Subcutaneous preadipocyte (primary cell): ENCODE results near the gene GALT. TPM values are rescaled to one million over a fixed set of nuclear protein-coding genes. Genes with fewer than 3 reads are reported as not detected.

ENCODE experiments used
- small RNA-seq: library from RNA; depleted of rRNA; stranded (forward); fragments of <200 nt; gene quantifications from one replicate; pipeline ENCODE3, GENCODE V24; 2012
- total RNA-seq: library from RNA; depleted of rRNA; stranded (reverse); fragments of >200 nt; gene quantifications from 2 replicates; pipeline ENCODE4 v1.2.3, GENCODE V29; 2012

GALT gene
- 23.5 and 33.4 TPM in 2 replicates for total RNA-seq

DNA sequence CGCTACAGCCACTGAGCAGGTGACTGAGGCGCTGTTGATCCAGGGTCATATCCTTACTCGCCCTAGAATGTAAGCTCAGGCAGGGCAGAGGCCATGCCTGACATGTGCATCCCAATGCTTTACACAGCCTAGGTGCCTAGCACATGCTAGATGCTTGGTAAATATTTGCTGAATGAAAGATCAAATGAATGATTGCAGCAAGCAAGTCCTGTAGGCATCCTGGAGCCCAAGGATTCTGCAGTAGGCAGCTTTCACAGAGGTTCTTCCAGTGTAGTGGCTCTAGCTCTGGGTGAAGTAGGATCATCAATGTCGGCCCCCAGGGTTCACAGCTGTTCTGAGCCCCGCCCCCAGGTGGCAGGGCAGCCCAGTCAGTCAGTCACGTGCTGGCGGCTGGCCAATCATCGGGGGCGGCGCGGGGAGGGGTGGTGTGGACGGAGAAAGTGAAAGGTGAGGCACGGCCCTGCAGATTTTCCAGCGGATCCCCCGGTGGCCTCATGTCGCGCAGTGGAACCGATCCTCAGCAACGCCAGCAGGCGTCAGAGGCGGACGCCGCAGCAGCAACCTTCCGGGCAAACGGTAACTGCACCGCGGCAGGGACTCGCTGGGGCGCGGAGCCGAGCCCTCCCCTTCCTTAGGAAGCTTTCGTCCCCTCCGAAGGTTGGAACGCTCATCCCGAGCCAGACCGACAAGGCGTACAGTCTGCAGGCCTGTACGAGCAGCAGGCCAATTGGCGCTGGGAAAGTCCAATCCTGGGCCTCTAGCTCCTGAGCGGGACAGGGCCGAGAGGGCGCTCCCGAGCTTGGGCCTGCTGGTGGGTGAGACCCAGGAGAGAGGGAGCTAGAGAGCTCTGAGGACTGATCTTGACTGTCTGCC is at the start of gene GALT:
GALT (plus strand) TSS at position 465 of the 873 bp plus-strand sequence; CDS start at position 495, 30 bp downstream.

DNA sequence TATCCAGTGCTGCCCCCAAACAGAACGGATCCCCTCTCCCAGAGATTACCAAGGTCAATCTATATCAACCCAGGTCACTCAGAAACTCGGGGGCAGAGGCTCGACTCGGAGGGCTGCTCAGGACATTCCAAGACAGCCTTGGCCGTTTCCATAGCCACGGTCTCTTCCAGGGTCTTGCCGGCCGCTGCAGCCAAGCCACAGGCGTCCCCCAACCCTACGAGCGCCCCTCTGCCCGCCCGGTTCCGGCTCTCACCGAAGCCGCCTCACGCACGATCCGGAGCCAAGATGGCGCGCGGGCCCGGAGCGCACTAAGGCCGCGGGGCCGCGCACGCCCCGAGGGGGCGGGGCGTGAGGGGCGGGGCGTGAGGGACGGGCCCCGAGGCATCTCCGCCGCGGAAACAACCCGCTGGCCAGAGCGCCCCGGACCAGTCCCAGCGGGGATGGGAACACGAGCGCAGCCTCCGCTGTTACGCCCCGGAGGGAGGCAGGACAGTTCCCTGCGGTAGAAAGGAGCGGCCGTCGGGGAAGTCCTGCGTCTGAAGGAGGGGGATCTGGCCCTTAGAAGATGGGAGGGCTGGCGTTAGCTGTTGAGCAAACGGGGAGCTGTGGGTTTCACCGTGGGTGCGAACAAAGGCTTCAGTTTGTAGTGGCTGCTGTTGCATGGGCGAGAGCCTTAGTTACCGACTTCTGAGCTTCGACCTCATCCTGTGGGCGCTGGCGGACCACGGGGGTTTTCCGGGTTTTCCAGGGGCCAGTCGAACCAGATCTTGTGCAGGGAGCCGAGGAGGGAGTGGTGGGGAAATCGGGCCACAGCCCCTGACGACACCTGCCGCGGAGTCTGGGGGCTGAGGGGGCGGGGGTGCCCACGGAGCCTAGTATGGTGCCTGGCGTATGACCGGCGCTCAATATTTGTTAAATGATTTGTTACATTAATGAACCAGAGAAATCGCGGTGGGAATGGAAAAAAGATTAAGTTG is 34.4 kb upstream of the GALT start, which contains the start of gene RPP25L:
RPP25L (minus strand) TSS at position 287 of the 977 bp plus-strand sequence. CDS start 801 bp downstream, outside the sequence.

DNA sequence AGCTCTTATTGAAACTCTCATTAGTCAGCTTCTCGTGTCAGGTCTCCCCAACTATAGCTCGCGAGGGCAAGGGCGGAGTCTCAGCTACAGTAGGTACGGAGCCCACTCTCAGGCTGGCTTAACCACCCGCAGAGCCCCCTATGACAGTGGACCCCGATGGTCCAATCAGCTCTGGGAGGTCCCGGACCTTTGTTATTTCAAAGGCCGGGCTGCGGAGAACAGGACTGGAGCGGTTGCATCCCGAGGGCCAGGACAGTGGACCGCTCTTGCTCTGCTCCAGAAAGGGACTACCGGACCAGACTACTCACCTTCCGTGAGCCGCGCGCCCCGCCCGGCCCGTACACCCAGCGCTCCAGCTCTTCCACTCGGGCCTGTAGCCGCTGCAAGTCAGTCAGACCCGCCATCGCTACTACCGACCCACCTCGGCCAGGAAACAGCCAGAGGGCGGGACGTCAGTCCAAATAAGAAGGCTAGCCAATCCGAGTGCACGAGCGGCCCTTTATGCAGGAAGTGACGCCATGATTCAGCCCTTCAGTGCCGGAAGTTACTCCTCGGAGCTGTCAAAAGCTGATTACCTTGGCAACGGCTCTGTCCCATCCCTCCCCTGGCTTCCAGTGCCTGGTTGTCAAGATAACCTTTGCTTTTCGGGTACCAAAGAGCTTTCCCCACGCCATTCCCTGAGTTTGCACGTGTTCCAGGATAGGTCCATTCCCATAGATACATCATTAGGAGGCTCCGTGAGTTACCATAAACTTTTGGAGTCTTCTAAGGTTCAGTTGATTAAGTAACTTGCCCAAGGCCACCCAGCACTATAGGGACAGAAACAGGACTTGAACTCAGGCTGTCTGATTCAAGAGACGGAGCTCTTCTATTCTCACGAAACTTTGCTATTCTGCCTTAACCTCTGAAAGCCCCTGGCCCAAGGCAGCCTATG is 26.1 kb upstream of the GALT start, which contains the start of gene DCTN3:
DCTN3 (minus strand) TSS at position 435 of the 934 bp plus-strand sequence; CDS start at position 404, 31 bp downstream.

DNA sequence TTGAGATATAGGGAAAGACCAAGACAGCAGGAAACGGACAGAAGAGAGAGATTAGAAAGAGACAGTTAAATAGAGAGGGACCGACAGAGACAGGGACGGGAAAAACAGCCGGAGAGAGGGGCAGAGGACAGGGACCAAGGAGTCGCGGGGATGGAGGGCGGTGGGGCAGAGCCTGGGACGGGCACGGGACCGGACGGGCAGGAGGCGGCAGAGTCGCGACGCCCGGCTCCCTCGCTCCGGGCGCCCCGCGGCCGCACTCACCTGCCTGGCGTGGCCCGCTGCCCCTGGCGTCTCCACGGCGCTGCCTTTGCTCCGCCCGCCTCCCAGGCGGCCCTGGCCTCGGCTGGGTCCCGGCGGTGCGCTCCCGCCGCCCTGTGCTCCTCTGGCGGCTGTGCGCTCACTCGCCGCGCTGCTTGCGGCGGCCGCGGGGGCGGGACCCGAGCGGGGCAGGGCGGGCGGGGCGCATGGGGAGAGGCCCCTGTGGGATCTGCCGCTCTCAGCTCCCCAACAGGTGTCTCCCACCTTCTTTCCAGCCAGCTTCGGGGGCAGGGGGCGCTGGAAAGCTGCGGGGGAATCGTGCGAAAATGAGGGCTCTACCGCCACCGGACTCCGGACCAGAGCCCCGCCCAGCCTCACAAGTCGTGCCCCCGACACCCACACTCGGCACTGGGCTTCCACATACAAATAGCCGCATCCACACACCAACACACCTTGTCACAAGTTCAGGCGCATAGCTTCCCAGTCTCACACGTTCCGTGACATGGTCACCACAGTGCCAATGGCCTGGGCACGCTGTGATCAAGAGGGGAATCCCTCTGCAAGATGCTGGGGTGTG is 17.6 kb upstream of the GALT start, which contains the start of gene ARID3C:
ARID3C (minus strand) TSS at position 411 of the 835 bp plus-strand sequence. CDS start 1,052 bp downstream, outside the sequence.

DNA sequence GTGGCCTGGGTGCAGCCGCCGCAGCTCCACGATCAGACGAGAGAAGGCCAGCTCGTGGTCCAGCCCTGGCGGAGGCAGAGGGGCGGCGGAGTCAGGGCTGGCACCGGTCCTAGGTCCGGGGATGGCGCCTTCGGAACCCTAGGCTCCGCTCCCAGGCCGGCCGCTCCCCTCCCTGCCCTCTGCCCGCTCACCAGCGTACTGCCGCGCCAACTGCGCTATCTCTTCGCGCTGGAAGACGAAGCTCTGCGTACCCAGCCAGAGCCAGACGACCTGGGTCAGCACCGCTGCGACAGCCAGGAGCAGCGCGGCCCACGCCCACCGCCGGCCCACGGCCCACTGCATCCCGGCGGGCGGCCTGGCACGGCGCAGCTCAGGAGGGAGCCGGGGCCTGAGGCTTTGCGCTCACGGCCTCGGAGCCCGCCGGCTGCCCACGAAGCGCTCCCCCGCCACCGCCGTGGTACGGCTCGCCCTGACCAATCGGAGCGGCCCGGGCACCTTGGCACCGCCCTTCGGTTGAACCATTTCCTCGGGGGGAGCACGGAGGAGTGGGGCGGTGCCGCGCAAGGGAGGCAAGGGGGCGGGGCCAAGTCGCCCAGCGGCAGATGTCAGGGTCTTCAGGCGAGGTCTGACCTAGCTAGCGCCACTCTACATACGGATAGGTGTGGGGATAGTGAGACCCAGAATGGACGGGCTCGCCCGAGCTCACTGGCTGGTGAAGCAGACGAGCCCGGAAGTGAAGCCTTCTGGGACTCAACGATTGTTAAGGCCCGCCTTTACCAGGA is 8.9 kb upstream of the GALT start, which contains the start of gene SIGMAR1:
SIGMAR1 (minus strand) TSS at position 432 of the 782 bp plus-strand sequence; CDS start at position 342, 90 bp downstream.

DNA sequence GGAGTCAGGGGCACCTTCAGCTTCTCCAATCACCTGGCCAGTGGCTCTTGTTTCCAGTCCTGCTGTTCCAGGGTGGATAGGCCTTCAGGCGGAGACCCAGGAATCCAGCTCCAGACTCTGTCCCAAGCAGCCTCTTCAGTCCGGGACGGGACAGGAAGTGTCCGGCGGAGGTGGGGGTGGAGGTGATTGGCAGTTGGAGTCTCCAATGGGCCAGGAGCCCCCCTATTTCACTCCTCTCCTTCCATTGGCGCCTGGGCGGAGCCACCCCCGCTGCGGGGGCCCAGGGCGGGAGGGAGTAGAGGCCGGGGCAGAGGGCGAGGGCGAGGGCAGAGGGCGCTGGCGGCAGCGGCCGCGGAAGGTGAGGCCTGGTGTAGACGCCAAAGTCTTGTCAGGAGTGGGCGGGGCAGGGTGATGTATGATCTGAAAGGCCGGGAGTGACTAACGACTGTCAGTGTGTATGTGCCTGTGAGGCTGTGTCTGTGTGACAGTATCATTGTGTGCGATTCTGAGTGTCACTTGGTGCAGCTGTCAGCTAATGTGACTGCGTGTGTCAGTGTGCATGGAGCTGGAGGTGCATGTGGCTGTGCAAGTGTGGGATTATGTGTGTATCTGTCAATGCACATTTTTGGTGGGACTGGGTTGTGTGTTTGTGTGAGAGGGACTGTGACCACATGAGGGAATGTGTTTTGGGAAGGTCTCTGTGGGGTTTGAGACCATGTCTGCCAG is 5.6 kb downstream of the GALT start, which contains the start of gene IL11RA:
IL11RA (plus strand) TSS at position 310 of the 726 bp plus-strand sequence. CDS start 3,033 bp downstream, outside the sequence.

DNA sequence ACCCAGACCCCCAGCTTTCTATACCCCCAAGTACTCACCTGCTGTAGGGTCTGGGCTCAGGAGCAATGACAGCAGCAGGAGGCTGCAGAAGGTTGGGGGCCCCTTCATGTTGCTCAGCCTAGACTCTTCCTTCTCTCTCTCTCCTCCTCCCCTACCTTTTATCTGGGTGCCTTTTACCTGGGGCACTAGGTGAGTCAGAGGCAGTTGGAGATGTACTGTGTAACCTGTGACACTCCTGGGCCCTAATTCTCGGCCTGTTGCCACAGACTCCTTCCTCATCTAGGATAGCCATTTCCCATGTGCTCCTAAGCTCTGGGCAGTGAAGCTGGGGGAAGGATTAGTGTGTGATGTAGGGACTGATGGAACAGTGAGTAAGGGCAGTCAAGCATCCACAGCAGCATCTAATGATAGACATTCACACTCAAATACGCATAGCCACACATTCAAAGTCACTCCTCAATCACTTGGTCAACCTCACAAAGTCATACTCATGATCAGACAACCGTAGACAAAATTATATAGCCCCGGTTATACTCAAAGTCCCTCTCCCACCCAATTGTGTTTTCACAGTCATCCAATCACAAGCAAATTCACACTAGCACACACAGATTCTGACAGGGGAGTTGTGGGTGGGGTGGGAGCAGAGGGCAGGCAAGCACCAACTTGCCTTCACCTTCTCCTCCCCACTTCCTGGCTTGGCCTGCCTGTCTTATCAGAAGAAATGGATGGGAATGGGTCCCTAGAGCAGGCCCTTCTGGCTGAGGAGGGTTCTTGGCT is 16.2 kb downstream of the GALT start, which contains the start of gene CCL27:
CCL27 (minus strand) TSS at position 132 of the 777 bp plus-strand sequence; CDS start at position 108, 24 bp downstream.

DNA sequence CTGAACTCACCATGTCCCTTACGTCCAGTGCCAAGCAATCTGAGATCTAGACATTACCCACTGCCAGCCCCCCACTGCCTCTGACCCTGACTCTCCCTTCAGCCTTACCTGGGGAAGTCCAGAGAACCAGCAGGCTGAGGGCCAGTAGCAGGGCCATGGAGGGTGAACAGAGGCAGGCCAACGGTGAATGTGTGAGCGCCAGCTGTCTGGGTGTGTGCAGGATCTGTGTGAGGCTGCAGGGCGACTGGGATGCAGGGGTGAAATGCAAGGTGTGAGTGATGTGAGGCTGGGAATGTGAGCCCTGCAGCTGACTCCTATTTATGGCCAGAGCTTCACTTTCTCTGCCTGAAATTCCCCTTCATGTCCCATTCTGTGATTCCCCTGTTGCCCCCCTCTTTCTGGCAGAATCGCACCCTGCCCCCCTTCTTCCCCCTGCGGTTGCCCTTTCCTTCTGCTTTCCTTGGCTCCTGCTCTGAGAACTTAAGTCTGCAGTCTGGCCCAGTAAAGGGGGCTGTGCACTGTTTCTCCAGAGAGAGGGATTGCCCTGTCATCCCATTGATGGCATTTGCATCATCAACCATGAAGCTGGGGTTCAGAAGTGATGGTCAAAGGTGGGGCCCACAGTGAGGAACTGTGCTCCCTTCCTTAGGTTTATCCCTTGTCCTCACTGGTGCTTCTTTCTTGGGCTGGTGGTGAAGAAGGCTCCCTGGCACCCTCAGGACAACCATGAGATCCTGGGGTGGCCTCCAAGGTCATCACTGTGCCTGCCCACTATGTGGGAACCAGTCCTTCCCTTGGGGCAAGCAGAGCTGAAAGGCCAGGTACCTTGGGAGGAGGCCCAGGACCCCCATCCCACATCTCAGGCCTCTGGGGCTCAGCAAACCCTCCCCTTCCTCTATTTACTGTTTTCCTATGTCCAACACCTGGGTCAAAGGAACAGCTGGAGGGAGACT is 44.8 kb downstream of the GALT start, which contains the start of gene CCL19:
CCL19 (minus strand) TSS at position 294 of the 953 bp plus-strand sequence; CDS start at position 157, 137 bp downstream.

Small RNA genes within 50 kb of the gene (small RNA-seq; reads per million reads assigned to genes)
- not detected for gene CCL27

Other genes with a start within 250 kb of the GALT start
- gene FAM219A, start 188.1 kb upstream of the GALT start, total RNA-seq: 5.9 and 9.6 TPM in 2 replicates
- 0.20 TPM in 1 of 2 replicates, not detected in the other for gene DNAI1, start 187.9 kb upstream of the GALT start, total RNA-seq
- gene ENHO, start 123.7 kb upstream of the GALT start, total RNA-seq: under 0.01 TPM in 1 of 2 replicates, not detected in the other
- gene CNTFR, start 57.0 kb upstream of the GALT start, total RNA-seq: 0.20 and 0.37 TPM in 2 replicates
- gene RPP25L, start 34.6 kb upstream of the GALT start, total RNA-seq: 28.0 and 28.7 TPM in 2 replicates
- 76.8 and 112 TPM in 2 replicates for gene DCTN3, start 26.2 kb upstream of the GALT start, total RNA-seq
- under 0.01 TPM in 1 of 2 replicates, not detected in the other for gene ARID3C, start 17.6 kb upstream of the GALT start, total RNA-seq
- 124 and 130 TPM in 2 replicates for gene SIGMAR1, start 8.9 kb upstream of the GALT start, total RNA-seq
- 6.1 and 15.1 TPM in 2 replicates for gene IL11RA, start 5.5 kb downstream of the GALT start, total RNA-seq
- gene CCL27, start 16.0 kb downstream of the GALT start, total RNA-seq: not detected in 2 replicates
- gene CCL19, start 44.6 kb downstream of the GALT start, total RNA-seq: not detected in 2 replicates
- not detected in 2 replicates for gene CCL21, start 63.5 kb downstream of the GALT start, total RNA-seq